Measurements from ENCODE around the gene GPR183.
A peak's percentile ranks its signal among the peaks of the same experiment; 100 is the strongest.

GPR183 gene

GRCh38 chr13:99295488-99296252, 11.5 kb downstream of the GPR183 start:
- DNase-seq (ENCODE audit: low read depth in 3 of 3): no peak

DNA sequence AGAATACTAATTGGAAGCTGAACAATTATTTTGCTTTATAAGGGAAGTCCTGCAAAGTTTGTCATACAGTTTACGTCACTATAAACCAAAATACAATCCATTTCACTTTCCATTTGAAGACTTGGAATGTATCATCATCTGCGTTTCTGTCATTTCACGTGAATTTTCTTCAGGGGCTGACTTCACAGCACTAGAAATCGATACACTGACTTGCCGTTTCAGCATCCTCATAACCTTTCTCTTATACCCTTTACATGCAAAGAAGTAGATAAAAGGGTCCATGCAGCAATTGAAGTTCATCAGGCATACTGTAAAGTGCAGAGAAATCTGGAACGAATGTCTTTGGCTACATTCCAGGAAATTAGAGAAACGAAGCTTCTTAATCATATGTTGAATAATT, 12.2 kb downstream of the GPR183 start:
- DNase-seq (ENCODE audit: low read depth in 3 of 3): no peak

DNA sequence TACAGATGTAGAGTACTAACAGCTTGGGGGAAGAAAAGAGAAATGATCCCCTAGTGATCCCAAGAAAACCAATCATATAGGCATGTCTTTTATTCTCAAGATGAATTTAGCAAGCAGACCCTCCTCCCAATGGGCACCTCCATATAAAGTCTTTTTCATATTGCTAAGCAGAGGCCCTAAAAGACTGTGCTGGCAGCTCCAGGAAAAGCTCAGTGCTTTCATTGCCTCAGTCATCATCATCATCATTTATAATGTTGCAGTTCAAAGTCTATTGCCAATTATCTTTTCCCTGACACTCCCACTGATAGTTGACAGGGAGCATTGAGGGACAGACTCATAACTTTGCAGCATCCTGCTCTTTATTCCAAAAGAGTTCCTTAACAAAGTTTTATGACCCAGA, 13.0 kb downstream of the GPR183 start:
- no peak for DNase-seq (ENCODE audit: low read depth in 3 of 3)

DNA sequence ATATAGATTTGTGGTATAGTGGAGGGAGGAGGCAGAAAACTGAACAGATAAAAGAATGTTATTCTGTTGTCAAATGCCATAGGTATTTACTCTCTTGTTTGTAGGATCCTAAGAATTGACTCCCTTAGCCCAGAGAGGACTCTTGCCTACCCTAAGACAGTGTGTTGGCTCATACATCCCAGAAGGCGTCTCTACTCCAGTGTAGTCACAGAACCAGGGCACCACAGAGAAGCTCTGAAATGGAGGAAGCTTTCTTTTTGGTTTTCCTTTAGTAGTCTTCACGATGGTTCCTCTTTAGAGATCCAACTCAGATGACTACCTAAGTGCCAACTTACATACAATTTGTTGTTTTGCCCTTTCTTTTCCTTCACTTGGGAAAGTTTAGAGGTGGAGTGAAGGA, 14.0 kb downstream of the GPR183 start:
- no peak for DNase-seq (ENCODE audit: low read depth in 3 of 3)

- no peak for DNase-seq (ENCODE audit: low read depth in 3 of 3)
These were observed 16.3 kb downstream of the GPR183 start for GRCh38 chr13:99290894-99291293.

DNA sequence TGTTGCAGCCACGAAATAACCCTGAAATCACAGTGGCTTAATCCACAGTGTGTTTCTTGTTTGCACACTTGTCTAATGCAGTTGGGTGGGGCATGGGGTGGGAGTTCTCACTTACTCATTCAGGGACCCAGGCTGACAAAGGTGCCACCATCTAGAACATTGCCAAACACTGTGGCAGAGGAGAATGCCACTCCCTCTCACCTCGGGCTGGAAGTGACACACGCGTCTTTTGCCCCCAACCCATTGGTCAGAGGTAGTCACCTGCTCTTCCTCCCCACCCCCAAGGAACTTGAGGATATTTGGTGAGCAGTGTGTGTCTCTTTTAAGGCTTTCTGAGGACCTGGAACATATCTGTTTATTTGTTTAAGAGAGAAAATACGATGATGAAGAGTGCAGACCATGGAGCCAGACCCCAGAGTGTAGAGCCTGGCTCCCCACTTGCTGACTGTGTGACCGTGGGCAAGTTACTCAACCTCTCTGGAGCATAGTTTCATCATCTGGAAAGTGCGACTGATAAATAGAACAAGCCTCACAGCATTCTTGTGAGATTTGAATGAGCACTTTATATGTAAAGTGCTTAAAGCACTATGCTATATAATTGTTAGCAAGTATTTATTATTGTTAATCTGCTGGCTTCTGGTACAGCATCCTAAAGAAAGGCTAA, 17.4 kb downstream of the GPR183 start:
- DNase-seq (ENCODE audit: low read depth in 3 of 3): peak in 1 of 3 donors; percentile 55

- no peak for DNase-seq (ENCODE audit: low read depth in 3 of 3)
These were observed 17.9 kb downstream of the GPR183 start for GRCh38 chr13:99289271-99289670.

DNA sequence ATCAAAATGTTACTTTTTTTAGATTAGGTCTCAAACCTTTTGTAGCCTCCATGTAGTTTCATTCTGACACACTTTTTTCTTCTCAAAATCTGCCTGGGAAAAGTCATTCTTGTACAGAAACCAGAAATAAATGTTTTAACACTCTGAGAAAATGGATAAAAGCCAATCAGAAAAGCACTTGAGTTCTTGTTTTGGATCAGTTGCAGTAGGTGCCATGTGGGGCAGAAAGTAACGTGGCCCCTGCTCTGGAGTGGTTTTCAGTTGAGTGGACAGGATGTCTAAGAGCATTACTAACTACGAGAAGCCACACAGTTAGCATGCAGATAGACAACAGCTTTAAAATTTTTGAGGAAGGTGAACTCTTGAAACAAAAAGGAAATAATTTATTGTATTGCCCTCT, 19.1 kb downstream of the GPR183 start:
- DNase-seq (ENCODE audit: low read depth in 3 of 3): peak in 1 of 3 donors; percentile 59

DNA sequence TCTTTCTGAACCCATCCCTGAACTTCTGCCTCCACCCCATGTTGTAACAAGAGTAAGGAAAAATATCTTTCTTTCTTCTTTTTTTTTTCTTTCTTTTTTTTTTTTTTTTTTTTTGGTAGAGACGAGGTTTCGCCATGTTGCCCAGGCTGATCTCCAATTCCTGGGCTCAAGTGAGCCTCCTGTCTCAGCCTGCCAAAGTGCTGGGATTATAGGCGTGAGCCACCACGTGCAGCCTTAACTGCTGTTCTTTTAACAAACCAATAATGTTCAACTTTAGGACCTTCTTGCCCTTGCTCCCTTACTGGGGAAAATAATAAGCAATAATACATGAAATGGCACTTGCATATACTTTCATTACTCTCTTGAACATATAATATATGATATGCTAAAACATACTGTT, 19.6 kb downstream of the GPR183 start:
- DNase-seq (ENCODE audit: low read depth in 3 of 3): no peak

- DNase-seq (ENCODE audit: low read depth in 3 of 3): no peak
These were observed 21.6 kb downstream of the GPR183 start for GRCh38 chr13:99285432-99286182.

DNA sequence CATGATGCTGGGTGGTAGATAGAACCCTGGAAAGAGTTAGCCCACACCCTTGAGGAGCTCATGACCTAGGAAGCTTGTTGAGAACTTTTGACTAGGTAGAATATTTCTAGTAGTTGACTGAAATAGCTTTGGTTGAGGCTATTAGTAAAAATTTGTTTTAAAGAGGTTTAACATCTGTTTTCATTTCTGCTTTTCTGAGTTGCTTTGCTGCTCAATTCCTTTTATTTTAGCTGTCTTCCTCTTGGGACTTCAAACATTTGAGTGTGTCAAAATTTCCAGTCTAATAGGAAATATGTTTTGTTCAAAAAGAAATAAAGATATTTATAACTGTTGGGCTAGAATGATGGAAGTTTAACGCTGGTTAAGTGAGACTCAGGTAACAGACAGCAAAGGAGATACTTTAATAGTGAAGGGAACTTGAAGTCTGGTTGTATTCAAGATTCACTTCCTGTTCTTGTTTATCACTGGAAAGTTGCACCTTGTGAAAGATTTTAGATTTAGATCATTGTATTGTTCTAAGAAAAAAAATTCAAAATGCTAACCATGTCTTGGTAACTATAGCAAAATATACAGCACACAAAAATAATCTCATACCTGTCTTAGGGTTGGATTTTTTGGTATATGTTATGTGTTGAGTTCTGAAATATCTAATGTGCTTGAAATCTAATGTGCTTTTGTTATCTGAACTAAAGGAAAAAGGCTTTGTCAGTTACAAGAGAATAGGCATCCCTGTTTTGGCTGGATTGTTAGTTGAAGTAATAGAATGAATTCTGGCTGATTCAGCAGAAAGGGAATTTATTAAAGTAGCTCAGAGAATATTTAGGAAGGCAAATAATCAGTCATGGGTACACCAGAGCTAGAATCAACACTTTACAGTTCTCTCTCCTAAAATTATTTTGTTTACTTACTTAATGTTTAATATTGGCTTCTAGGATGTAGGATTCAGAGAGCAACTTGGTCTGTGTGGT, 24.7 kb downstream of the GPR183 start:
- DNase-seq (ENCODE audit: low read depth in 3 of 3): no peak

DNA sequence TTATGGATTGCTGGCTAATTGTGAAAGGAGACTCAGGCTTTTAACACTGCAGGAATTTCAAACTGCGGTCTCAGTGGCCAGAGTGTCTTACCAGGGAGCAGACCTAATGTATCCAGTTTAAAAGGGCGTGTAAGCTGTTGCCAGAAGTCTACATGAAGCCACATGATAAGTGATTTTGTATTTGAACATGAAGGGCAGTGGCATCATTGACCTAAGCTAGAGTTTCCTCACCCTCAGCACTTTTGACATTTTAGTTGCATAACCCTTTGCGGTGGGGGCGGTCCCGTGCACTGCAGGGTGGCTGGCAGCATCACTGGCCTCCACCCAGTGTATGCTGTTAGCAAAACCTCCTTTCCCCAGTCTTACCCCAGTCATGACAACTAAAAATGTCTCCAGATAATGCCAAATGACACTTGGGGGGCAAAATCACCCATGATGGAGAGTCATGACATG, 25.4 kb downstream of the GPR183 start:
- DNase-seq (ENCODE audit: low read depth in 3 of 3): no peak

DNA sequence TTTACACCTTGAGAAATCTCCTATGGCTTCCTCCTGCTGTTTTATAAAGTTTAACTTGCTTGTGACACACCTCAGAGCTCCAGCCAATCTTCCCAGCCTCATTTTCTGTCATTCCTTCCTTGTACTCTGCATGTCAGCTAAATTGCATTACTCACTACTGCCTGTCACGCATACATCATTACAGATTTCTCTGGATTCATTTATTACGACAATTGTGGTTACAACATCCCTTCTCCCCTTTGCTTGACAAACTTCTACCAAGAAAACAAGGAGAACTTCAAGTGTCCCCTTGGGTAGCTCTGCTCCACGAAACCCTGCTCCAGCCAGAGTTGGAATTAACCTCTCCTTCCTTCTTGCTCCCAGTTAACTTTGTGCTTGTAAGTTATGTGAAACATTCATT, 27.0 kb downstream of the GPR183 start:
- DNase-seq (ENCODE audit: low read depth in 3 of 3): no peak

- DNase-seq (ENCODE audit: low read depth in 3 of 3): no peak
These were observed 27.6 kb downstream of the GPR183 start for GRCh38 chr13:99279637-99280036.

DNA sequence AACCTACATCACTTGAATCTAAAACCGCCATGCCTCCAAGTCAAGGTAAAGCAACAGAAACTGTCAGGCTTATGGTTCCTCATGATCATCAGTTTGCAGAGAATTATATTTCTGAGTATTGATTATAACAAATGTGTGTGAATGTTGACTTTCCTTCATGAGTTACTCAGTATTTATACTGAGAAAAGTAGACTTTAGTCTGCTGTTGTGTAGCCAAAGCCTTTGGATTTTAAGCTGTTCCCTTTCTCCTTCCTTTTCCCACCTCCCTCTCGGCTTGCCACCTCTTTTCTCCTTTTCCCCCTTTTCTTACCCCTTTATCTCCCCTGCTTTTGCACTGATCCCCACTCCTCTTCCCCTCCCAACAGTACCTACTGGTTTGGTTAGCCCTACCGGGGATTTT, 28.4 kb downstream of the GPR183 start:
- DNase-seq (ENCODE audit: low read depth in 3 of 3): no peak

- DNase-seq (ENCODE audit: low read depth in 3 of 3): no peak
These were observed 29.0 kb downstream of the GPR183 start for GRCh38 chr13:99278200-99278599.

- no peak for DNase-seq (ENCODE audit: low read depth in 3 of 3)
These were observed 29.6 kb downstream of the GPR183 start for GRCh38 chr13:99277629-99278028.

- no peak for DNase-seq (ENCODE audit: low read depth in 3 of 3)
These were observed 30.5 kb downstream of the GPR183 start for GRCh38 chr13:99276706-99277105.

DNA sequence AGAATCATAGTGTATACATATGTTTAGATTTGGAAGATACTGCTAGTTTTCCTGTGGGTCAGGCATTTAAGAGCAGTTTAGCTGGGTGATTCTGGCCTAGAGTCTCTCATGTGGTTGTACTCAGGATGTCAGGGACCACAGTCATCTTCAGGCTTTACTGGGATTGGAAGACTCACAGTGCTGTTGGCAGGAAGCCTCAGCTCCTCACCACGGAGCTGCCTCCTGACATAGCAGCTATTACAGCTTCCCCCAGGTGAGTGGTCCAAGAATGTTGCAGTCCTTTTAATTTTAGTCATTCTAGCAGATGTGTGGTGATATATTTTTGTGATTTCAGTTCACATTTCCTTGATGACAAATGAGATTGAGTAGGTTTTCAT, 32.1 kb downstream of the GPR183 start:
- DNase-seq (ENCODE audit: low read depth in 3 of 3): no peak

DNA sequence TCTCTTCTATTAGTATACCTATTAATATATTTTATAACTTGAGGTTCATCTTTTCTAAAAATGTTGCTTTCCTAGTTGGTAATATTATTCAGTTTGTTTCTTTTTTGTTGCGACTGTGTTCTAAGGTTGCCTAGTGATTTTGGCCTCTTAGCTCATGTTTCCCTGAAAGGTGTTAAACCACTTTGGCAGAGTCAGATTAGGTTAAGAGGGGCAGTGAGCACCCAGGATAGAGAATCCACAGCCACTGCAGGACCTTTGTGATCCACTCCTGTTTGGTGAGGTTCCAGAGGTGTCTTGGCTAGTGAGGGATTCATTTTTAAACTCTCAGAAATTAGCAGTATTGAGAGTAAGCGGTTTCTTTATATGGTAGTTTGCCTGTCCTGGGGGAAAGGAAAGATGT, 34.1 kb downstream of the GPR183 start:
- DNase-seq (ENCODE audit: low read depth in 3 of 3): no peak

DNA sequence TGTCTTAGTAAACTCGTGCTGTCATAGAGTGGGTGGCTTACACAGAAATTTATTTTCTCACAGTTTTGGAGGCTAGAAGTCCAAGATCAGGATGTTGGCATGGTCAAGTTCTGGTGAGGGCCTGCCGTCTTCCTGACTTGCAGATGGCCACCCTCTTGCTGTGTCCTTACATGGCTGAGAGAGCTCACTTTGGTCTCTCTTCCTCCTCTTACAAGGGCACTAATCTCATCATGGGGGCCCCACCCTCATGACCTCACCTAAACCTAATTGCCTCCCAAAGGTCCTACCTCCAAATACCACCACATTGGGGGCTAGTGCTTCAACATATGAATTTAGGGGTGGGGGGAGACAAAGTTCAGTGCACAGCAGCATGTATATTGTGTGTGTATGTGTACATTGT, 34.7 kb downstream of the GPR183 start:
- no peak for DNase-seq (ENCODE audit: low read depth in 3 of 3)

GRCh38 chr13:99271249-99271648, 36.0 kb downstream of the GPR183 start:
- no peak for DNase-seq (ENCODE audit: low read depth in 3 of 3)
